Stomach (tissue), 9 donors: ENCODE data around the gene TGM3. TPM values are rescaled to one million over a fixed set of nuclear protein-coding genes. Genes with fewer than 3 reads are reported as not detected.

Source experiments
- DNase-seq, 2 donors: peaks; one replicate each; pipeline versions ENCODE4 v3.0.0 to v3.0.0-alpha.2; 2013 to 2019
- H3K27ac ChIP-seq, 5 donors: fragments of 200-600 bp in 4 of 5; sonication (generic) in 4 of 5; one replicate each; pipeline ENCODE4 v1.5.1; 2013 to 2019; ENCODE audit warnings: mild to moderate bottlenecking in 1 of 5, moderate library complexity in 1 of 5
- H3K27me3 ChIP-seq, 3 donors: fragments of 200-600 bp; sonication (generic); one replicate each; pipeline ENCODE4 v1.5.1; 2017 to 2019; ENCODE audit warnings: mixed run types in 1 of 3
- H3K36me3 ChIP-seq, 4 donors: fragments of 200-600 bp; sonication (generic); 1 replicate in 3 of 4; 2 replicates in 1 of 4; pipeline ENCODE4 v1.5.1; 2016 to 2019
- H3K4me1 ChIP-seq, 4 donors: fragments of 200-600 bp; sonication (generic); one replicate each; pipeline ENCODE4 v1.5.1; 2016 to 2019
- H3K4me3 ChIP-seq, 4 donors: fragments of 200-600 bp; sonication (generic) in 3 of 4; one replicate each; pipeline ENCODE4 v1.5.1; 2016 to 2019; ENCODE audit warnings: mild to moderate bottlenecking in 1 of 4
- H3K9me3 ChIP-seq, 4 donors: fragments of 200-600 bp; sonication (generic); one replicate each; pipeline ENCODE4 v1.5.1; 2016 to 2019
- EP300 ChIP-seq: sonication (generic); formaldehyde crosslinking; IDR thresholded peaks from one replicate; pipeline ENCODE4 v1.6.1; 2017; ENCODE audit warnings: antibody characterized with exemption
- POLR2A ChIP-seq, 4 donors: fragments of 450-650 bp; IDR thresholded peaks; one replicate each; pipeline ENCODE4 v1.6.1; 2016; ENCODE audit warnings: antibody characterized with exemption in 4 of 4, control low read depth in 2 of 4, mild to moderate bottlenecking in 1 of 4, moderate library complexity in 1 of 4
- POLR2AphosphoS5 ChIP-seq, 3 donors: sonication (generic); formaldehyde crosslinking; IDR thresholded peaks; one replicate each; pipeline ENCODE4 v1.6.1; 2016; ENCODE audit warnings: antibody characterized with exemption in 3 of 3
- WGBS, 5 donors: extraction: QIAGEN DNeasy Blood & Tissue Kit in 3 of 5; methylation state at CpG; one replicate each; pipeline versions ENCODE4 v1.1.5 to v1.1.7; 2013 to 2018; 5-methylcytosine and 5-hydroxymethylcytosine counted together
- intact Hi-C: fragments of 100-400 bp; cut with DNase I; formaldehyde crosslinking; loops from one replicate; pipeline ENCODE4 v1.15.1; 2023; ENCODE audit warnings: low total_unique reads
- polyA plus RNA-seq, 3 donors: library from polyadenylated mRNA; stranded (reverse); fragments of 200-250 nt; gene quantifications; one replicate each; pipeline ENCODE4 v1.2.3, GENCODE V29; 2013
- total RNA-seq, 5 donors: library from RNA; depleted of rRNA; stranded (reverse); fragments of >200 nt; gene quantifications; one replicate each; pipeline versions ENCODE4 v1.1.0 to v1.2.3, GENCODE V29; 2014 to 2016
- TF ChIP-seq, protein P1 (sequence below), 7 experiments: fragments of 450-650 bp in 4 of 7; fragments of 200-600 bp in 3 of 7; sonication (generic) in 3 of 7; IDR thresholded peaks; one replicate each; pipeline ENCODE4 v1.5.1; 2016 to 2019; ENCODE audit warnings: antibody characterized with exemption in 7 of 7, control low read depth in 2 of 7, mild to moderate bottlenecking in 1 of 7
- donor health status: healthy with polysubstance abuse.
- donor health status: Bipolar disorder and iron deficiency.
- donor health status: healthy.

The TGM3 gene
- total and polyA plus RNA-seq, 8 donors = 0.62 to 173 (median 3.4) TPM; not detected in 5

DNA sequence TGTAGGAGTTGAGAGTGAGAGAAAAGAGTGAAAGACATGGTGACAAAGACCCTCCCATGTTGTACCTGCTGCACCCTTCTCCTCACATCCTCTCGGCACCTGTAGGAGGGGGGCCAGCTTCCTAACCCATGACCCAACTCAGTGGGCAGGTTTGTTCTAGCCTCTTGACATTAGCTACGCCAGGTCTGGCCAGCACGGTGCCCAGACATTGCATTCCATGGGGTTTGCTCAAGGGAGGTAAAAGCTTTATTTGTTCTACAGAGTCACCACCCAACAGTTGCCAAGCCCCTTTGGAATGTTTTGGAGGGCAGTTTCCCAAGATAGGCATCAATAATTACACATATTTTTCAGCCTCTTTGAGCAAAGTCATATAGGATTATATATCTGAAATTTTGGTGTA, 62.2 kb downstream of the TGM3 start:
- H3K4me1 ChIP-seq = no peaks in the 10 kb centered on the region
- TF ChIP-seq, protein P1, sequence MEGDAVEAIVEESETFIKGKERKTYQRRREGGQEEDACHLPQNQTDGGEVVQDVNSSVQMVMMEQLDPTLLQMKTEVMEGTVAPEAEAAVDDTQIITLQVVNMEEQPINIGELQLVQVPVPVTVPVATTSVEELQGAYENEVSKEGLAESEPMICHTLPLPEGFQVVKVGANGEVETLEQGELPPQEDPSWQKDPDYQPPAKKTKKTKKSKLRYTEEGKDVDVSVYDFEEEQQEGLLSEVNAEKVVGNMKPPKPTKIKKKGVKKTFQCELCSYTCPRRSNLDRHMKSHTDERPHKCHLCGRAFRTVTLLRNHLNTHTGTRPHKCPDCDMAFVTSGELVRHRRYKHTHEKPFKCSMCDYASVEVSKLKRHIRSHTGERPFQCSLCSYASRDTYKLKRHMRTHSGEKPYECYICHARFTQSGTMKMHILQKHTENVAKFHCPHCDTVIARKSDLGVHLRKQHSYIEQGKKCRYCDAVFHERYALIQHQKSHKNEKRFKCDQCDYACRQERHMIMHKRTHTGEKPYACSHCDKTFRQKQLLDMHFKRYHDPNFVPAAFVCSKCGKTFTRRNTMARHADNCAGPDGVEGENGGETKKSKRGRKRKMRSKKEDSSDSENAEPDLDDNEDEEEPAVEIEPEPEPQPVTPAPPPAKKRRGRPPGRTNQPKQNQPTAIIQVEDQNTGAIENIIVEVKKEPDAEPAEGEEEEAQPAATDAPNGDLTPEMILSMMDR (IDR thresholded peaks at IDR 0.05) = no peak
- TF ChIP-seq POLR2AphosphoS5 (IDR thresholded peaks at IDR 0.05) = no peak
- no peak for TF ChIP-seq POLR2A (IDR thresholded peaks at IDR 0.05)
- no peak for TF ChIP-seq EP300
- DNase-seq = no peak
- no peak overlapping the region for H3K27ac ChIP-seq
- intact Hi-C loops = no loop called here
- peaks cover 0 to 25% (median 23%) of the 10 kb centered on the region in 4 donors for H3K9me3 ChIP-seq
- WGBS, 5 donors = 61 to 79% (median 73%) methylated on average over 3 of the region's 3 CpGs
- peaks cover 0 to 4% (median 0%) of the 10 kb centered on the region in 3 donors for H3K27me3 ChIP-seq
- H3K4me3 ChIP-seq = no peak overlapping the region
- H3K36me3 ChIP-seq = no peaks in the 10 kb centered on the region

DNA sequence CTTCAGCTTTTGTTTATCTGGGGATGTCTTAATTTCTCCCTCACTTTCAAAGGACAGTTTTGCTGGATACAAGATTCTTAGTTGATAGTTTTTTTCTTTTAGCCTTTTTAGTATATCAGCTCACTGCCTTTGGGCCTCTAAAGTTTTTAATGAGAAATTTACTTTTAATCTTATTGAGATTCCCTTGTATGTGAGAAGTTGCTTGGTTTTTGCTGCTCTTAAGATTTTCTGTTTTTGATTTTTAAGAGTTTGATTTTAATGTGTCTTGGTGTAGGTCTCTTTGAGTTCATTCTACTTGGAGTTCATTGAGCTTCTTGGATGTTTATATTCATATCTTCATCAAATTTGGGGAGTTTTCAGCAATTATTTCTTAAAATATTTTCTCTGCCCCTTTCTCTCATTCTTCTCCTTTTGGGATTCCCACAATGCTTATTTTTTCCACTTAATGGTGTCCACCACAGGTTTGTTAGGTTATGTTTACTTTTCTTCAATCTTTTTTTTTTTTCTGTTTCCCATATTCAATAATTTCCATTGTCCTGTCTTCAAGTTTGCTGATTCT, 65.3 kb downstream of the TGM3 start:
- Histone ChIP-seq H3K4me3 (no peak overlapping the region), H3K27me3 (no peaks in the 10 kb centered on the region), H3K36me3 (no peaks in the 10 kb centered on the region), H3K27ac (no peak overlapping the region), H3K4me1 (no peaks in the 10 kb centered on the region), H3K9me3 (peaks cover 0 to 25% (median 23%) of the 10 kb centered on the region in 4 donors)
- TF ChIP-seq, protein P1 (IDR thresholded peaks at IDR 0.05) = no peak
- TF ChIP-seq POLR2A (IDR thresholded peaks at IDR 0.05) (no peak), POLR2AphosphoS5 (IDR thresholded peaks at IDR 0.05) (no peak), EP300 (no peak)
- DNase-seq = no peak
- intact Hi-C loops = no loop called here

DNA sequence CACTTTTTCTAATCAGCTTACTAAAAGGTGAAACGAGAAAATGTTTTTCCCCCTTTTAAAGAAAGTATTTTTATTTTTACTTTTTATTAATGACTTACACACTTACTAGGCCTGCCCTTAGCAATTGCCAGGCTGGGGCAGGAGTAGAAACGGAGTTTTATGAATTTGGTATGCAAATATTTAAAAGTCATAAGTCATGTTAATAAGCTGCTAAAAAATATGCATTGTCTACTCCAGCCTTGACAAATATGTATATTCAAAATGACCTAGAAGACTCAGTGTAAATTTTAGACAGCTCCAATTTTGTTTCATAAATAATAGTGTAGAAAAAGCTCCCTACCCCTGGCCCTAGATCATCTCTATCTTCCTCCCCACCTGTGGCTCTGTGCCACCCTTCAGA, 67.4 kb downstream of the TGM3 start:
- H3K4me1 ChIP-seq = no peaks in the 10 kb centered on the region
- no peak for DNase-seq
- H3K27ac ChIP-seq = no peak overlapping the region
- no peaks in the 10 kb centered on the region for H3K27me3 ChIP-seq
- TF ChIP-seq, protein P1 (IDR thresholded peaks at IDR 0.05) = no peak
- TF ChIP-seq EP300 = no peak
- no peak for TF ChIP-seq POLR2AphosphoS5 (IDR thresholded peaks at IDR 0.05)
- TF ChIP-seq POLR2A (IDR thresholded peaks at IDR 0.05) = no peak
- peaks cover 0 to 25% (median 23%) of the 10 kb centered on the region in 4 donors for H3K9me3 ChIP-seq
- WGBS, 5 donors = 76 to 83% (median 78%) methylated on average over 2 of the region's 2 CpGs
- H3K36me3 ChIP-seq = no peaks in the 10 kb centered on the region
- intact Hi-C loops = no loop called here
- no peak overlapping the region for H3K4me3 ChIP-seq

DNA sequence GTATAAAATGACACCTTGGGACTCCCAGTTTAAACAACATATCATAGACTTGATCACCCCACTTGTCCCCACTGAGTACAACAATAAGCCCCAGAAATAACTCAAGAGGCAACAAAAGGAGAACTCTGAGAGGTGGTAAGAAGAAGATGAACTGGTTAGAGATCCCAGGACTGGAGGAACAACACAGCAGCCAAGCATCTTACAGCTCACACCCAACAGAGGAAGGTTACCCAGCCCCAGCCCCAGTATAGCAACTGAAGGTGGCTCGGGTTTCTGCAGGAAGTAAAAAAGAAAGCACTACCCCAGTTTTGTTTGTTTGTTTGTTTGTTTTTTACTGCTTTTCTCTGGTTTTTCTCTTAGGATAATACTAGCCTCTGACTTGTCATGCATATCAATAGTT, 67.8 kb downstream of the TGM3 start:
- no peaks in the 10 kb centered on the region for H3K27me3 ChIP-seq
- no peaks in the 10 kb centered on the region for H3K4me1 ChIP-seq
- 22 to 50% (median 44%) methylated on average over 1 of the region's 1 CpG for WGBS, 5 donors
- peaks cover 0 to 28% (median 23%) of the 10 kb centered on the region in 4 donors for H3K9me3 ChIP-seq
- H3K27ac ChIP-seq = no peak overlapping the region
- DNase-seq = no peak
- no peaks in the 10 kb centered on the region for H3K36me3 ChIP-seq
- intact Hi-C loops = no loop called here
- no peak overlapping the region for H3K4me3 ChIP-seq
- TF ChIP-seq, protein P1 (IDR thresholded peaks at IDR 0.05) = no peak
- no peak for TF ChIP-seq EP300
